GM18499 (cell line): ENCODE results near the gene EML1.

ENCODE experiments used
- ATAC-seq: cut with Tn5 transposase; IDR thresholded peaks from one replicate; pipeline ENCODE4 v1.9.1; 2021; ENCODE audit warnings: moderate number of reproducible peaks; ENCODE audit not compliant: insufficient read depth, unreplicated experiment

EML1 gene

GRCh38 chr14:99883866-99884650, 90.8 kb downstream of the EML1 start:
- no peak for ATAC-seq

DNA sequence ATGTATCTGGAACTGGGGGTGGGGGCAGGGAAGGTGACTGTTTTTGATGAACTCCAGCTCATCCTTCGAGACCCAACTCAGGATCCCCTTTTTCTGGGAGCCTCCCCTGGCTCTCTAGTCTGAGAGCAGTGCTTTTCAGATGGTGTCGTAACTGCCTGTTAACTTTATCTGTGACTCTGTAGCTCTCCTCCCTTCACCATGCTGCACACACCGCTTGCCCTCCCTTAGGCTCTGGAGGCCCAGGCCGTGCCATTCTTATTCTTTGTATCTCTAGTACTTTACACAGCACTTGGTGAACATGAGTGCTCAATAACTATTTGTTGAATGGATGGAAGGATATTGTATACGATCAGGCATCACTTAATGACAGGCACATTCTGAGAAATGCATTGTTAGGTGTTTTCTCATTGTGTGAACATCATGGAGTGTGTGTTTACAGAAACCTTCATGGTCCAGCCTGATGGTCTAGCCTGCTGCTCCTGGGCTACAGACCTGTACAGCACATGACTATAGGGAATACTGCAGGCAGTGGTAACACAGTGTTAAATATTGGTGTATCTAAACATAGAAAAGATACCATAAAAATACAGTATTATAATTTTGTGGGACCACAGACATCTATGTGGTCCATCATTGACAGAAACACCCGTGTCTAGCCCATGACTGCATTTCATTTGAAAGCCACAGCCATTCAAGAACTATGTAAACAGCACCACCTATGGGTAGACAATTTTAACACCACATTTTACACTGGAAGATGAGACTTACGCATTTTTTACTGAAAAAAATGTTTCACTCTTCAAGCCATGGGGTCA, 91.8 kb downstream of the EML1 start:
- ATAC-seq, result no peak

GRCh38 chr14:99885649-99885958, 92.4 kb downstream of the EML1 start:
- no peak for ATAC-seq

DNA sequence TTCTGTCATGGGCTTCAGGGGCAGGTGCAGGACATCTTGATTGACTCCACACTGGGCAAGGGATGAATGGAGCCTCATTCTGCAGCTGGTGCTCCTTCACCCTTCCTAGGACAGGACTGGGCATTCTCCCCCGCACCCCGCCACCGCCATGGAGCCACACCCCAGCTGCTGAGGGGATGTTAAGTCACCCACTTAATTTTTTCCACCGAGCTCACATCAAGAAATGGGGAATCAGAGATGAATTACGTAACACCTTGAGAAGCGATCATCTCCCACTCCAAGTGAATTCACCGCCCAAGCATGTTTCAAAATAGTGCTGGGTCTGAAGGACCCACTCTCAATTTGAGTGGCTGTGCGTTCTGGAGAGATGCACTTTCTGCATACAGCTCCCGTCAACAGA, 94.2 kb downstream of the EML1 start:
- ATAC-seq, result no peak

- no peak for ATAC-seq
Observed at GRCh38 chr14:99888149-99888548, 94.9 kb downstream of the EML1 start.

DNA sequence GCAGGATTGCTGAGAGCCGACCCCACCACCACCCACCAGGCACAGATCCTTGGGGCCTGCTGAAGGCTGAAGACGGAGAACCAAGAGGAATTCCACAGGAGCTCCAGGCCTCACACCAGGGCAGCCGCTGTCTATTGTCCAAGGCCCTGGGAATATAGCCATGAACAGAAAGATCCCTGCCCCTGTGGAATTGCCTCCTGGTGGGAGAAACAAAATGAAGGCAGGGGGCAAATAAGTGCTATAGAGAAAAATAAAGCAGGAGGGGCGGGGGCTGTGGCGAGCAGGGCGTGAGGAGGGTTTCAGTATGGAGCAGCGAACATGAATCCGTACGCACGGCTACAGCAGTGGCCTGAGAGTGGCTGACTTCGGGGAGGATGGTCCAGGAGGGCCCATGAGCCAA, 96.1 kb downstream of the EML1 start:
- ATAC-seq, result no peak

DNA sequence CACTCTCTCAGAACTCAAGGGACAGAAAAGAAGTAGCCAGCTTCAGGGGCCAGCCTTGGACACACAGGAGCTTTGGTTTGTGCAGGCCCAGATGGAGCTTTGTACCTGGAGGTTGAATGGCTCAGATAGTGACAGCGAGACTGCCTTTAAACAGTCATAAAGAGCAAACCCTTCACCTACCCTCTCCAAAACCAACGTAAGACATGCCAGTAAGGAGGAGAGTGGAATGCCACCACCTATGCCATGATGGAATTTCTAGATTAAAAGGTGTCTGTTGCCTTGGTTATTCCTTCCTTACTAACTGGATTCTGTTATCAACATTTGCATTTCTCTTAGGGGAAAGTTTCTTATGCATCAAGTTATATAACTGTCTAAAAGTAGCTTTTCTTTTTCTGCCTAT, 98.1 kb downstream of the EML1 start:
- ATAC-seq, result no peak

DNA sequence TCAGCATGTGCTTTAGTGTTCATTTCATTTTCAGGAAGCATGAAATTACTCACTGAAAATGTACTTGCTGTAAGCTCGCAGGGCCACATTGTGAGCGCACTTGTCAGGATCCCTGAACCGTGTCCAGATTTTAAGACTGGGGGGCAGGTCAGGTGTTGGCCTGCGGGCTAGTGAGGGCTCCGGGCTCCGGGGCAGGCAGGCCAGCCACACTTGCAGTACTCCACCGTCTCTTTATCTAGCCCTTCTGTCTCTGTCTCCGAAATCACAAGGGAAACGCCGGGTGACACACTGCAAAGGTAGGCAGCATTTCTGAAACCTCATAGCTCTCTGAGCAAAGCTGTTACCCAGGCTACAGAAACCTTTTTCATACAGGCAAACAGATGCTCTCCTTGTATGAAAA, 98.7 kb downstream of the EML1 start:
- ATAC-seq, result peak; percentile 73

DNA sequence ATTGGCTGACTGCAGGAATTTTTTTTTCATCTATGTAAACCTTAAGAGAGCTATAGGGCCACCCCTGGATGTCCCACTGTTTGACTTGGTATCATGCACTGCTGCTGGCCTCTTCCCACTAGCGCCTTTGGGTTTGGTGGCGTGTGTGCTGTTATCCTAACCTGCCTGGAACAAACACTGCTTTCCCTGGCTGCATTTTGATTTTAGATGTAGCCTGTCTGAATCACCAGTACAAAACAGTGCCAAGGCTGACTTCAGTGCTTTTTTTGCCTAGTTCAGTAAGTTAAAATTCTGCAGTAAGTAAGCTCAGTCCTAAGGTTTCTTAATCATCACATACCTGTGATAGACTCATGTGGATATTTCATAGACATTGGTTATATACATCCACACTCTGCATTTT, 99.2 kb downstream of the EML1 start:
- ATAC-seq, result no peak

- ATAC-seq, result no peak
Observed at GRCh38 chr14:99896361-99896760, 103.1 kb downstream of the EML1 start.

- no peak for ATAC-seq
Observed at GRCh38 chr14:99899578-99900178, 106.5 kb downstream of the EML1 start.

DNA sequence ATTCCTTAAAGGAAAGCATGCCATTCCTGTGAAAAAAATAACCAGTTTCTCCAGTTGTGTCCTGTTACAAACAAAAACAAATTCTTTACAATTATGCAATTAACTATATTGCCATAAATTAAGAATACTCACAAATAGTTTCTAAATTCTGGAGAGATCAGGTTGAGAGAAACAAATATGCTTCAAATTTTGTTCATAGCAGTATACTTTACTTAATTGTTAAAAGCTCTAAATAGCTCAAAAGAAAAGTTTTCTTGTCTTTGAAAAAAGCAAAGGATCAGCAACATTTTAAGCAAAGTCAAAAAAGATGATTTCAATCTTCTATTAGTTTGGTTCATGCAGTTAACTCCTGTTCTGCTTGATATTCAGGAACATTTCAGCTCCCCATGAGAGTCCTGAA, 109.7 kb downstream of the EML1 start:
- no peak for ATAC-seq

DNA sequence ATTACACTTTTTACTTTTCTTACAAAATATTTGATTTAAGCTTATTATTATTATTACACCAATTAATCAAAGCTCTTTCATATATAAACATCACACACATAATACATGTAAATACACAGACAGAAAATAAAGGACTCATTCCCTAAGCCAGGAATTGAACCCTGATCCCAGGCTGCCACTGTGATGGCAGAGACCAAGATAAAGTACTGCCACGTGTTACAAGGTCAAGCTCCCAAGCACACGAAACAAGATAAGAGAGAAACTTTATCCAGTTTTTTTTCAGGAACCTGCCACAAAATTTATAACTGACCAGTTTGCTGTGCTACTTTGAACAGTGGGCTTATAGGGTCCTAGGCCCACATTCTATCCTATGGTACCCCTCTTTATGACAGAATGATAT, 111.3 kb downstream of the EML1 start:
- ATAC-seq, result no peak

GRCh38 chr14:99905121-99905520, 111.9 kb downstream of the EML1 start:
- ATAC-seq, result no peak

DNA sequence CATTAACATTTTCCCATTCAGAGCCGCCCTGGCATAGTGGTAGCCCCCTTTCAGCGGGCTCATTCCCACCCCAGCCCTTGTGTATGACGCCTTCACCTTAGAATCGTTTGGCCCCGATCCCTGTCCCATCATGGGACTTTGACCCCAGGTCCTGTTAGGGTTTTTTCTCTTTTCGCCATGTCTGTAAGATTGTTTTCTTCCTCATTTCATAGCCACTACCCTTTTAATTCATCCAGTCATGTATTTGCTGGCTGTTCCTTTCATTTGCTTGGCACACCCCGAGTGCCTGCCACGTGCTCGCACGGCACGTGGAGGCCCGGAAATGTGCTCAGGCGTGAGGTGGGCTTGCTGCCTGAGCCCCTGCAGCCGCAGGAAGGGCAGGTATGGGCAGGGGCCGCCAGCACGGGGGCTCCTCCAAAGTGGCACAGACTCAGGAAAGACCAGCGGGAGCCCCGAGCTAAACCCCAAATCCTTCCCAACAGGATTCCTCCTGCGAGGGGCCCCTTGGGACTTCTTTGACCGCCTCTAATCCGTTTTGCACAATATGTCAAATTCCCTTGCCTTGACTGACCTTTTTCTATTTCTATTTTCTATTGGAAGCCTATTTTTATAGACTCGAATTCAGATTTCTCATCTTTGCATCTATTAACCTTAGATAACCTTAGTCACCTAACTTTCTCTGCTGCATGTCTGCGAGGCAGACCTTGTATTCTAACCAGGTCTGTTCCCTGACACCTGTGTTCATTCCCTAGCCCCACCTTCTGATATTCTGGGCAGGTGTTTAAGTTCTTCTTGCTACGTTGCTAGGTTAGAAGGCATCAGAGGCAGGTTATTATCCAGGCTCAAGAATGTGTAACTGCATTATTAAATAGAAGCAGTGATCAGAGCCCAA, 114.8 kb downstream of the EML1 start:
- ATAC-seq, result no peak

GRCh38 chr14:99908653-99909250, 115.5 kb downstream of the EML1 start:
- no peak for ATAC-seq

- ATAC-seq, result no peak
Observed at GRCh38 chr14:99909513-99910064, 116.4 kb downstream of the EML1 start.

DNA sequence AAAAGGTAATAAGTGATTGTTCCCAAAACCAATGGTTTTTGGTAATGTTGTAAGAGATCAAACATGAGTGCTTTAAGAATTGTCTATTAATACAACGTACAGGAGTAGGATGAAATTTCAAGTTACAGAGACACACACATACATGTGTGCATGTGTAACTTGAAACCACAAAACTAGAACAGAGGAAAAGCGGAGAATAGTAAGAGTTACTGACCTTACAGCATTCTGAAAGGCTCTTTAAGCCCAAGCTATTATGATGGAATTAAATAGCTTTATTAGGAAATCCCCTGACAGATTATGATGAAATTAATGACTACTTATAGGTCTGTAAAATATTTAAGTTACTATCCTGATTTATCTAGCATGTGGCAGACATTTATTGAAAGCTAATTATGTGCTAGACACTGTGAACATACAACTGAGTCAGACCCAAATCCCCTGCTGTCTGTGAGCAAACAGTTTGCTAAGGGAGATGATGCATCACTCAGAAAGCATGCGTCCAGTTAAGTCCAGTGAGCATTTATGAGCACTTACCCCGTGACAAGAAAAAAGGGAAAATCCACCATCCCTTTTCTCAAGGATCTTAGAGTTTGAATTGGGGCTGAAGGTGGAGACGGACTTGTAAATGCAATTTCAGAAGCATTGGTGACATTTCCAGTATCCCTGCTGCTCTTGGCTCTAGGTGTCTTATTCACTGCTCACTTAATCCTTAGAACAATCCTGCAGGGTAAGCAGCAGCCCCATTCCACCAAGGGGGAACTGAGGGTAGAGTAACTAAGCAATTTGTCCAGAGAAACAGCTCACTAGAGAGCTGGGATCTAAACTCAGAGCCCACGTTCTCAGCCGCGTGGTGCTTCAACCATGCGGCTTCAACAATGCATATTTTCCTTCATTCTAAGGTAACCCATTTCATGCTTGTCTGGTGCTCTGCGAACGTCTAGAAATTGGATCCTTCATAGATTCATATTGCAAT, 117.4 kb downstream of the EML1 start:
- ATAC-seq, result no peak
